A549 (cell line): ENCODE results near the gene PIP5KL1. TPM values are rescaled to one million over a fixed set of nuclear protein-coding genes. Genes with fewer than 3 reads are reported as not detected.

Experiments used
- ATAC-seq, 2 experiments: fragments of 200-7000 bp in 1 of 2; fragments of >200 bp in 1 of 2; cut with Nextera tagmentation in 1 of 2; cut with Tn5 transposase in 1 of 2; 3 replicates each; pipeline versions ENCODE4 v1.8.0 to v1.9.1; 2018 to 2020; ENCODE audit warnings: mild to moderate bottlenecking in 1 of 2, moderate library complexity in 1 of 2
- CTCF ChIA-PET: fragments of 300-600 bp; sonication (Branson Sonifier 250); formaldehyde crosslinking; extraction: SDS; loops from one replicate; lab custom pipeline; 2021; ENCODE audit warnings: antibody characterized with exemption, inconsistent platforms; lab: Yijun Ruan, JAX
- POLR2A ChIA-PET: fragments of 350-600 bp; formaldehyde crosslinking; extraction: SDS; loops from one replicate; lab custom pipeline; 2021; ENCODE audit warnings: antibody characterized with exemption, inconsistent platforms; lab: Yijun Ruan, JAX
- DNase-seq, 2 experiments: peaks; one replicate each; pipeline versions ENCODE4 v3.0.0 to v3.0.0-alpha.2; 2011 to 2016; ENCODE audit warnings: low read depth in 1 of 2, low spot score in 1 of 2
- FAIRE-seq: peaks from 2 replicates; lab custom pipeline; 2011; peaks lifted over from hg19 to GRCh38; lab: Jason Lieb, UNC
- H3K27ac ChIP-seq, 2 experiments: fragments of >200 bp; sonication (Bioruptor Twin); formaldehyde crosslinking; 3 replicates each; pipeline ENCODE4 v1.5.1; 2016 to 2017
- H3K4me1 ChIP-seq: fragments of >200 bp; sonication (Bioruptor Twin); formaldehyde crosslinking; 3 replicates; pipeline ENCODE4 v1.6.1; 2016
- H3K4me2 ChIP-seq: fragments of >200 bp; sonication (Bioruptor Twin); formaldehyde crosslinking; 3 replicates; pipeline ENCODE4 v1.6.1; 2016
- H3K4me3 ChIP-seq: fragments of >200 bp; sonication (Bioruptor Twin); formaldehyde crosslinking; 3 replicates; pipeline ENCODE4 v1.5.1; 2016
- H3K9me3 ChIP-seq: fragments of >200 bp; sonication (Bioruptor Twin); formaldehyde crosslinking; 3 replicates; pipeline ENCODE4 v1.6.1; 2016
- BCL3 ChIP-seq: fragments of >200 bp; sonication (Bioruptor Twin); formaldehyde crosslinking; IDR thresholded peaks from 3 replicates; pipeline ENCODE4 v1.6.1; 2016
- CEBPB ChIP-seq, 2 experiments: fragments of >200 bp in 1 of 2; sonication (Bioruptor Twin) in 1 of 2; formaldehyde crosslinking in 1 of 2; IDR thresholded peaks; 2 replicates each; pipeline ENCODE4 v1.6.1; 2012 to 2016
- CTCF ChIP-seq: fragments of >200 bp; sonication (Bioruptor Twin); formaldehyde crosslinking; IDR thresholded peaks from 3 replicates; pipeline ENCODE4 v1.5.1; 2016
- GATA3 ChIP-seq: IDR thresholded peaks from 2 replicates; pipeline ENCODE4 v1.6.1; 2012; ENCODE audit warnings: borderline replicate concordance
- HOXB13 ChIP-seq: fragments of 250-450 bp; sonication (Bioruptor Pico); IDR thresholded peaks from 2 replicates; pipeline ENCODE4 v1.5.0; 2020; ENCODE audit warnings: low read depth, mild to moderate bottlenecking, moderate library complexity
- MAX ChIP-seq: IDR thresholded peaks from 2 replicates; pipeline ENCODE4 v1.6.1; 2012
- MAZ ChIP-seq: fragments of 150-350 bp; IDR thresholded peaks from 2 replicates; pipeline ENCODE4 v1.6.1; 2014; ENCODE audit warnings: antibody characterized with exemption, low read depth, low read length, borderline replicate concordance
- NFE2L2 ChIP-seq: fragments of 150-350 bp; conservative IDR thresholded peaks from 2 replicates; pipeline ENCODE4 v1.6.1; 2014; ENCODE audit warnings: low read length
- REST ChIP-seq: fragments of 200-600 bp; sonication (generic); IDR thresholded peaks from 2 replicates; pipeline ENCODE4 v1.6.1; 2016; ENCODE audit warnings: antibody characterized with exemption, mild to moderate bottlenecking, moderate library complexity
- RFX5 ChIP-seq: fragments of 450-650 bp; IDR thresholded peaks from 2 replicates; pipeline ENCODE4 v1.7.1; 2014; ENCODE audit warnings: antibody characterized with exemption, mild to moderate bottlenecking, moderate library complexity
- TFCP2L1 ChIP-seq: fragments of 250-450 bp; sonication (Bioruptor Pico); IDR thresholded peaks from 2 replicates; pipeline ENCODE4 v1.5.0; 2021; ENCODE audit warnings: mild to moderate bottlenecking
- TP53 ChIP-seq: fragments of 250-450 bp; sonication (Bioruptor Pico); IDR thresholded peaks from 2 replicates; pipeline ENCODE4 v1.5.0; 2021; ENCODE audit warnings: mild to moderate bottlenecking, moderate library complexity
- WGBS: methylation state at CpG from one replicate; pipeline ENCODE4 v1.1.6; 2017; ENCODE audit errors: missing lambda C conversion rate; 5-methylcytosine and 5-hydroxymethylcytosine counted together
- polyA plus RNA-seq, 4 experiments: library from polyadenylated mRNA; depleted of rRNA in 3 of 4; stranded (reverse); fragments of >200 nt; fragmentation: RNase III in 1 of 4; extraction: RNeasy Plus Mini Kit Qiagen cat#74134 plus additional on column Dnase treatment in 1 of 4; gene quantifications; 2 replicates in 3 of 4; 3 replicates in 1 of 4; pipeline ENCODE4 v1.2.3, GENCODE V29; 2011 to 2017

Gene PIP5KL1
- polyA plus RNA-seq, 2 of the 4 experiments (the other 2 are of a cell fraction), result 2.4 to 2.5 TPM

GRCh38 chr9:127918183-127919107 lies 12.1 kb downstream of the PIP5KL1 start:
- DNase-seq (peak in 1 of 2 experiments; percentile 48), ATAC-seq (peak; percentile 4 to 19; a peak in 5 of 6 replicates), FAIRE-seq (no peak)
- ChIA-PET POLR2A (interaction anchor here (1.3 kb wide), 1 partner anchor 36 kb away, joined by 6 read pairs; no protein-coding TSS in a partner anchor), CTCF (interaction anchor here (0.8 to 7.0 kb wide), 11 partner anchors 9 to 415 kb away, joined by 3 to 83 read pairs (median 21); partner anchors contain the start of genes CDK9, PIP5KL1 and TOR2A)
- Histone ChIP-seq H3K9me3 (no peaks in the 10 kb centered on the region), H3K4me1 (peaks cover 70% of the 10 kb centered on the region), H3K4me2 (peak overlapping the region; percentile 68), H3K27ac (peak overlapping the region; percentile 82 to 90), H3K4me3 (no peak overlapping the region)
- 76% methylated on average over 8 of the region's 8 CpGs for WGBS
- TF ChIP-seq NFE2L2 (no peak), CTCF (no peak; the same call in 2 of the 3 replicates), GATA3 (0 out of 2 replicates have a peak, but pooled peaks have one; percentile 25), BCL3 (no peak), HOXB13 (CRISPR knock-in tag) (peak; percentile 13; the same call in 1 of the 2 replicates), MAX (0 out of 2 replicates have a peak, but pooled peaks have one; percentile 23)

- ATAC-seq, result no peak
- no peak for FAIRE-seq
- 52% methylated on average over 6 of the region's 6 CpGs for WGBS
- Histone ChIP-seq H3K4me3 (no peak overlapping the region; the same call in 2 of the 3 replicates), H3K27ac (peak overlapping the region; percentile 82 to 90), H3K9me3 (no peaks in the 10 kb centered on the region), H3K4me1 (peaks cover 74% of the 10 kb centered on the region), H3K4me2 (peak overlapping the region; percentile 68)
- CTCF ChIA-PET, result interaction anchor here (0.9 to 2.9 kb wide), 7 partner anchors 19 to 414 kb away, joined by 3 to 16 read pairs (median 3); partner anchors contain the start of gene TOR2A
- POLR2A ChIA-PET, result interaction anchor here (1.3 kb wide), 1 partner anchor 35 kb away, joined by 6 read pairs; no protein-coding TSS in a partner anchor
- TF ChIP-seq TFCP2L1 (CRISPR knock-in tag) (no peak), RFX5 (no peak), REST (no peak), CEBPB (IDR thresholded peaks at IDR 0.05) (no peak), MAZ (no peak), BCL3 (no peak), TP53 (CRISPR knock-in tag) (no peak)
- no peak for DNase-seq
Observed at GRCh38 chr9:127917603-127918002, 13.0 kb downstream of the PIP5KL1 start.
